LNCaP clone FGC (cell line): ENCODE measurements around the gene CST6.

Experiments used
- DNase-seq: peaks from one replicate; pipeline ENCODE4 v3.0.0-alpha.2; 2011; ENCODE audit warnings: low read depth
- H3K4me3 ChIP-seq: 2 replicates; pipeline ENCODE4 v1.5.1; 2011; ENCODE audit warnings: mild to moderate bottlenecking, low read depth, low read length, control low read depth
- TF ChIP-seq, protein P1 (sequence below): IDR thresholded peaks from 2 replicates; pipeline ENCODE4 v1.5.1; 2012; ENCODE audit warnings: mild to moderate bottlenecking; ENCODE audit not compliant: control insufficient read depth, insufficient read depth; ENCODE audit errors: extremely low read depth

Gene CST6

DNA sequence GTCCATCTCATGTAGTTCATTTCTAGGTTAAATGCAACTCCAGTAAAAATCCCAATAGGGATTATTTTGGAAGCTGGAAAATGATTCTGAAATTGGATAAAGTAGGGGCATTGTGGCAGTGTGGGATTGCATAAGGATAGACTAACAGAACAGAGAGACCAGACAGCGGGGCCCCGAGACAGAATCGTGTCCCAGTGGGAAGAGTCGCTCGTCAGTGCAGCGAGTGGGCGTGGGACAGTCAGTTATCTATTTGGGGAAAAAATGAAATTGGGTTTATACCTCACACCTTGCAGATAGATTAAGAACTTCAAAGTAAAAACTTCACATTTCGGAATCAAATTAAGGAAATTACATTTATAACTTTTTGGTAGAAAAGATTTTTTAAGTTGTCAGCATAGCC is 39.7 kb upstream of the CST6 start:
- TF ChIP-seq, protein P1, sequence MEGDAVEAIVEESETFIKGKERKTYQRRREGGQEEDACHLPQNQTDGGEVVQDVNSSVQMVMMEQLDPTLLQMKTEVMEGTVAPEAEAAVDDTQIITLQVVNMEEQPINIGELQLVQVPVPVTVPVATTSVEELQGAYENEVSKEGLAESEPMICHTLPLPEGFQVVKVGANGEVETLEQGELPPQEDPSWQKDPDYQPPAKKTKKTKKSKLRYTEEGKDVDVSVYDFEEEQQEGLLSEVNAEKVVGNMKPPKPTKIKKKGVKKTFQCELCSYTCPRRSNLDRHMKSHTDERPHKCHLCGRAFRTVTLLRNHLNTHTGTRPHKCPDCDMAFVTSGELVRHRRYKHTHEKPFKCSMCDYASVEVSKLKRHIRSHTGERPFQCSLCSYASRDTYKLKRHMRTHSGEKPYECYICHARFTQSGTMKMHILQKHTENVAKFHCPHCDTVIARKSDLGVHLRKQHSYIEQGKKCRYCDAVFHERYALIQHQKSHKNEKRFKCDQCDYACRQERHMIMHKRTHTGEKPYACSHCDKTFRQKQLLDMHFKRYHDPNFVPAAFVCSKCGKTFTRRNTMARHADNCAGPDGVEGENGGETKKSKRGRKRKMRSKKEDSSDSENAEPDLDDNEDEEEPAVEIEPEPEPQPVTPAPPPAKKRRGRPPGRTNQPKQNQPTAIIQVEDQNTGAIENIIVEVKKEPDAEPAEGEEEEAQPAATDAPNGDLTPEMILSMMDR = no peak
- no peak overlapping the region for H3K4me3 ChIP-seq
- DNase-seq = no peak

DNA sequence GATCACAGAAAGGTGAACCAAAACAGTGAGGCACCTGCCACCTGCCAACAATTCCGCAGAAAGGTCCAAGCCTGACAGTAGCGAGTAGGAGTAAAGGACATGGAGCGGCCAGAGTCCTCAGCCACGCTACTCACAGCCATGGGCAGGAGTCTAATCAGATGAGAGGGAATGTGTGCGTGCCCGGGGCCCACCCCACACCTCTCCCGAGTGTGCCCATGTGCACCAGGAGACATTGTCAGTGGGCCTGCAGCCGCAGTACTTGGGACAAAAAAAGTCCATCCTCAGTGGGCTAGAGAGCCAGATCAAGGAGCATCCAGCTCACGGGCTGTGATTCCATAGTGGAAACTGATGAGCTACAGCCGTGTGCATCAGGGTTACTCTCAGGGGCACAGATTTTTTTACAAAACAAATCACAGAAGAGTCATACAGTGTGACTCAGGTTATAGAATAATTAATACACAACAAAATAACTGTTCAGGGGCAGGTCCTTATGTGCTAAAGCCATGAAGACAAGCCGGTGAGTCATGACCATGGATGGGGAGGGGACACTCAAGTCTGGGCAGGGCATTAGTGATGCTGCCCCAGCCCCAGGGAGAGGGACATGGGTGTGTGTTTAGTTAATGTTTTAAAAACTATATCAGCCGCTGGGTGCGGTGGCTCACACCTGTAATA is 38.2 kb upstream of the CST6 start:
- DNase-seq = no peak
- H3K4me3 ChIP-seq = no peak overlapping the region
- TF ChIP-seq, protein P1 = no peak

DNA sequence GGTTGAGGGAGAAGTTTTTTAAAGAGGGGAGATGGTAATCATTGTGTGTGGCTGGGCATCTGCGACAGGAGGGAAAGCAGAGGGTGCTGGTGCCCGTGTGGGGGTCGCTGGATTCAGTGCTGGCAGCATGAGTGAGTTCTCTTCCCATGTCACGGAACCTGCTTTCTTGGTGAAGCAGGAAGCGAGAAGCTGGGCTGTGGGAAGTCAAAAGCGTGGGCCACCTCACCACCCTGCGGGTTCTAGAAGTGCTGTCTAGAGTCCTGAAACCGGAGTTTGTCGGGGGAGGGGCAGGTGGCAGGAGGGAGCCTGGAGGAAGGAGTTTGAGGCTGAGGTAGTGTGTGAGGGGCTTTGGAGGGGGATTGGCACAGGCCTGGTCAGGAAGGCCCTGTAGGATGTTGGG is 36.0 kb upstream of the CST6 start:
- no peak for DNase-seq

DNA sequence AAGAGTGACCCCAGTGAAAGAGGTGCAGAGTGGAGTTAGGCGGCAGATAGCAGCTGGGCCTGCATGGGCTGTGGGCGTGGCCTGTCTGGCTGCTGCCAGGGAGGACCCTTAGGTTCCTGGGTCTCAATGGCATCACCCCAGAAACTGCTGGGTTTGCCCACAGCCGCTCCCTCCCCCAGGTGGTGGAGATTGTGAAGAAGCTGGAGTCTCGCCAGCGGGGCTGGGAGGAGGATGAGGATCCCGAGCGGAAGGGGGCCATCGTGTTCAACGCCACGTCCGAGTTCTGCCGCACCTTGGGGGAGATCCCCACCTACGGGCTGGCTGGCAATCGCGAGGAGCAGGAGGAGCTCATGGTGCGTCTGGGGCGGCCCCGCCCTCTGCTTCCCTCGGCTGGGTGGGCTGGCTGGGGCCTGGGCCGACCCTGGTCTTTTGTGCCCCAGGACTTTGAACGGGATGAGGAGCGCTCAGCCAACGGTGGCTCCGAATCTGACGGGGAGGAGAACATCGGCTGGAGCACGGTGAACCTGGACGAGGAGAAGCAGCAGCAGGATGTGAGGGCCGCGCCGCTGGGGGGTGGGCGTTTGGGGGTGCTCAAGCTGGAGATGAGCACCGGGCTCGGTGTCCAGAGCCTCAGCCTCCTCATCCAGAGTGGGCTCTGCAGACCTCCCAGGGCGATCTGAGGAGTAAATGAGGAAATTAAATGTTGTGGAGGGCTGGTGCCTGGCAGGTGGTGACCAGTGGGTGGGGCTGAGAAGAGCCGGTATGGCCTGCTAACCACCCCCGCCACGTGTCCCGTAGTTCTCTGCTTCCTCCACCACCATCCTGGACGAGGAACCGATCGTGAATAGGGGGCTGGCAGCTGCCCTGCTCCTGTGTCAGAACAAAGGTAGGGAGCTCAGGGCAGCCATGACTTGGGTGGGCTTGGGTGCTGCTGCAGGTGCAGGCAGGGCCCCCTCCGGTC is 35.3 kb upstream of the CST6 start:
- no peak overlapping the region for H3K4me3 ChIP-seq
- no peak for DNase-seq
- TF ChIP-seq, protein P1 = no peak

More for the DNA sequence above, 36.0 kb upstream of the CST6 start:
- H3K4me3 ChIP-seq = no peak overlapping the region
- TF ChIP-seq, protein P1 = no peak

DNA sequence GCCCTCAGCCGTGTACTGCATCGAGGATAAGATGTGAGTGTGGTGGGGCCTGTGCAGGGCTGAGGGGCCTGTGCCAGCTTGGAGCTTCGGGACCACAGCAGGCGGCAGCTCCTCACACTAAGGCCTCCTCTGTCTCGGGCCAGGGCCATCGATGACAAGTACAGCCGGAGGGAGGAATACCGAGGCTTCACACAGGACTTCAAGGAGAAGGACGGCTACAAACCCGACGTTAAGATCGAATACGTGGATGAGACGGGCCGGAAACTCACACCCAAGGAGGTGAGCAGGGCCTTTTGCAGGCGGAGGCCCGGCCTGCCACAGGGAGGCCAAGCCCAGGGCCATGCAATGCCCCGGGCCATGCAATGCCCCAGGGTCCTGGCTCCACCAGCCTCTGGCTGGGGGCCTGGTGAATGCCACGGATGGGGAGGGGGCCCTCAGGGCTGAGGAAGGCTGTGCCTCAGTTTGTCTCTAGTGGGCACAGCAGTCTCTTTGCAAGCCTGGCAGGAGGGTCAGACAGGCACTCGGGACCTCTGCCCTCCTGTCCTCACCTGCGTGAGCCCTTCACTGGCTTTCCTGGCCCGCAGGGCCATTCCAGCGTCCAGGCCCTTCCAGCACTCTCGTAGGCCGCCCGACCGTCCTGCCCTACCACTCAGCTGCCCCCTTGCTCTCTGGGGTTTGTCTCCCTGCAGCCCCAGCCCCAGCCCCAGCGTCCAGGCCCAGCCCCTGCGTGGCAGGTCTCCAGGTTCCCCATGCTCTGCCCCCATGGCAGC is 34.0 kb upstream of the CST6 start:
- no peak overlapping the region for H3K4me3 ChIP-seq
- TF ChIP-seq, protein P1 = no peak
- DNase-seq = no peak

DNA sequence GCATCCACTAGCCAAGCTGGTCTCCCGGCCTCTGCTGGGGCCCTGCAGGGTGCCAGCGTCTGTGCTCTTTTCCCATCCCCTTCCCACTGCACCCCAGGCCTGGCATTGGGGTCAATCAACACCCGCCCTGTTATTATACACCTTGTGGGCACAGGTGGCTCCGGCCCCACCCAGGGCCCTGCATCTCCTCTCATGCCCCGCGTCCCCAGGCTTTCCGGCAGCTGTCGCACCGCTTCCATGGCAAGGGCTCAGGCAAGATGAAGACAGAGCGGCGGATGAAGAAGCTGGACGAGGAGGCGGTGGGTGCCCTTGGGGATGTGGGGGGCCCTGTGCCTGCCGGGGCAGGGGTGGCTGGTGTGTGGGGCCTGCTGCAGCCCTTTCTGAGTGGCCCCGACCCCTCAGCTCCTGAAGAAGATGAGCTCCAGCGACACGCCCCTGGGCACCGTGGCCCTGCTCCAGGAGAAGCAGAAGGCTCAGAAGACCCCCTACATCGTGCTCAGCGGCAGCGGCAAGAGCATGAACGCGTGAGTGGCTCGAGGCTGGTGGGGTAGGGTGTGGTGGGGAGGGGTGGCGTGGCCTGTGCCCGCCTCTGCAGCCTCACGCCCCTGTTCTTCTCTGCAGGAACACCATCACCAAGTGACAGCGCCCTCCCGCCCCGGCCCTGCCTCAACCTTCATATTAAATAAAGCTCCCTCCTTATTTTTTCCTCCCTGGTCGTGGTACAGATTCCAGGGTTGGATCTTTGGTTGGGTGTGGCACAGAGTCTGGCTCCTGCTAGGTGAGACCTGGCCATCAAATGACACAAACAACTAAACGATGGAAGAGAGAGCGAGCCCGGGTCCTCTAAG is 33.2 kb upstream of the CST6 start:
- TF ChIP-seq, protein P1 = no peak
- H3K4me3 ChIP-seq = no peak overlapping the region
- DNase-seq = no peak
